ENCODE measurements around the gene CTDSP1. TPM values are rescaled to one million over a fixed set of nuclear protein-coding genes. Genes with fewer than 3 reads are reported as not detected.

Gene CTDSP1
- polyA plus RNA-seq, 3 donors: 46.4 to 258 (median 49.9) TPM

GRCh38 chr2:218374795-218375194 lies 24.9 kb upstream of the CTDSP1 start:
- H3K9me3 ChIP-seq (replicated peaks in 1 of 2; ENCODE audit: control insufficient read depth in 1 of 2, insufficient read depth in 1 of 2, low read length in 2 of 2): no peaks in the 10 kb centered on the region
- Mint-ChIP-seq H3K36me3 (peaks cover 2 to 3% of the 10 kb centered on the region in 2 donors), H3K4me3 (no peak overlapping the region), H3K9me3 (no peaks in the 10 kb centered on the region), H3K27me3 (ENCODE audit: low read depth in 3 of 3) (peaks cover 0 to 1% (median 0%) of the 10 kb centered on the region in 3 donors), H3K27ac (peak overlapping the region in 3 of 7 donors; percentile 3 to 53 (median 18)), H3K4me1 (peaks cover 46% of the 10 kb centered on the region)
- H4K20me1 ChIP-seq (ENCODE audit: insufficient read depth, low read length): no peaks in the 10 kb centered on the region
- H2AFZ ChIP-seq (ENCODE audit: insufficient read depth, low read depth, low read length, poor library complexity, severe bottlenecking): no peak overlapping the region
- no peaks in the 10 kb centered on the region for H3K27me3 ChIP-seq (ENCODE audit: control insufficient read depth in 2 of 2, insufficient read depth in 2 of 2, low read length in 2 of 2)
- peaks cover 46 to 52% of the 10 kb centered on the region in 2 donors for H3K4me1 ChIP-seq (ENCODE audit: control insufficient read depth in 1 of 2, insufficient read depth in 2 of 2, low read length in 2 of 2)
- intact Hi-C loops (cut with micrococcal nuclease): no loop called here
- H3K4me2 ChIP-seq (replicated peaks; ENCODE audit: extremely low read depth, low read length, poor library complexity, severe bottlenecking): no peak overlapping the region
- H3K79me2 ChIP-seq (ENCODE audit: insufficient read depth, low read length): no peaks in the 10 kb centered on the region
- no peak overlapping the region for H3K9ac ChIP-seq (ENCODE audit: insufficient read depth, low read length, poor library complexity, severe bottlenecking)
- H3K27ac ChIP-seq (ENCODE audit: low read depth in 1 of 2, low read length in 2 of 2): no peak overlapping the region
- no peak for DNase-seq
- no peak overlapping the region for H3K4me3 ChIP-seq (replicated peaks in 1 of 3; ENCODE audit: low read depth in 2 of 3, low read length in 3 of 3)
- no CpG with 5 or more reads among the region's 4 CpGs for WGBS (ENCODE audit: insufficient coverage)
- H3K36me3 ChIP-seq (replicated peaks in 1 of 2; ENCODE audit: control insufficient read depth in 1 of 2, insufficient read depth in 2 of 2, low read length in 2 of 2): no peaks in the 10 kb centered on the region
- no peak for TF ChIP-seq CTCF (IDR thresholded peaks at IDR 0.05)

DNA sequence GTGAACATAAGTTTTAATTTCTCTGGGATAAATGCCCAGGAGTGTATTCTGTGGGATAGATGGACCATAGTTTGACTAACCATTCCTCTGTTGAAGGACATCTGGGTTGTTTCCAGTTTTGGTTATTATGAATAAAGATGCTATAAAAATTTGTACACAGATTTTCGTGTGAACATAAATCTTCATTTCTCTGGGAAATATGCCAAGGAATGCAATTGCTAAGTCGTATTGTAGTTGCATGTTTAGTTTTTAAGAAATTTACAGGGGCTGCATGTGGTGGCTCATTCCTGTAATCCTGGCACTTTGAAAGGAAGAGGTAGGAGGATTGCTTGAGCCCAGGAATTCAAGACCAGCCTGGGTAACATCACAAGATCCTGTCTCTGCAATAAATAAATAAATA lies 24.5 kb upstream of the CTDSP1 start:
- no peak for DNase-seq
- peaks cover 42 to 48% of the 10 kb centered on the region in 2 donors for H3K4me1 ChIP-seq (ENCODE audit: control insufficient read depth in 1 of 2, insufficient read depth in 2 of 2, low read length in 2 of 2)
- H2AFZ ChIP-seq (ENCODE audit: insufficient read depth, low read depth, low read length, poor library complexity, severe bottlenecking): no peak overlapping the region
- no peak for TF ChIP-seq CTCF (IDR thresholded peaks at IDR 0.05)
- H3K79me2 ChIP-seq (ENCODE audit: insufficient read depth, low read length): no peaks in the 10 kb centered on the region
- H4K20me1 ChIP-seq (ENCODE audit: insufficient read depth, low read length): no peaks in the 10 kb centered on the region
- H3K27me3 Mint-ChIP-seq (ENCODE audit: low read depth in 3 of 3): peaks cover 0 to 3% (median 0%) of the 10 kb centered on the region in 3 donors
- no CpG with 5 or more reads among the region's 2 CpGs for WGBS (ENCODE audit: insufficient coverage)
- no peak overlapping the region for H3K27ac ChIP-seq (ENCODE audit: low read depth in 1 of 2, low read length in 2 of 2)
- H3K4me2 ChIP-seq (replicated peaks; ENCODE audit: extremely low read depth, low read length, poor library complexity, severe bottlenecking): no peak overlapping the region
- H3K36me3 Mint-ChIP-seq: peaks cover 2 to 3% of the 10 kb centered on the region in 2 donors
- H3K9me3 ChIP-seq (replicated peaks in 1 of 2; ENCODE audit: control insufficient read depth in 1 of 2, insufficient read depth in 1 of 2, low read length in 2 of 2): no peaks in the 10 kb centered on the region
- no peaks in the 10 kb centered on the region for H3K36me3 ChIP-seq (replicated peaks in 1 of 2; ENCODE audit: control insufficient read depth in 1 of 2, insufficient read depth in 2 of 2, low read length in 2 of 2)
- no peak overlapping the region for H3K4me3 ChIP-seq (replicated peaks in 1 of 3; ENCODE audit: low read depth in 2 of 3, low read length in 3 of 3)
- intact Hi-C loops (cut with micrococcal nuclease): no loop called here
- no peaks in the 10 kb centered on the region for H3K9me3 Mint-ChIP-seq
- no peaks in the 10 kb centered on the region for H3K27me3 ChIP-seq (ENCODE audit: control insufficient read depth in 2 of 2, insufficient read depth in 2 of 2, low read length in 2 of 2)
- no peak overlapping the region for H3K4me3 Mint-ChIP-seq
- peaks cover 45% of the 10 kb centered on the region for H3K4me1 Mint-ChIP-seq
- H3K9ac ChIP-seq (ENCODE audit: insufficient read depth, low read length, poor library complexity, severe bottlenecking): no peak overlapping the region
- H3K27ac Mint-ChIP-seq: peak overlapping the region in 3 of 7 donors; percentile 3 to 53 (median 18)
